AG20443 (cell line): ENCODE results near the gene HPCAL1.

Experiments used
- DNase-seq: peaks from one replicate; pipeline ENCODE4 v3.0.0; 2012; ENCODE audit warnings: low spot score, mixed read lengths

Gene HPCAL1

GRCh38 chr2:10426726-10427617 is 124.3 kb downstream of the HPCAL1 start:
- DNase-seq: no peak

GRCh38 chr2:10427618-10427949 is 124.9 kb downstream of the HPCAL1 start:
- no peak for DNase-seq

GRCh38 chr2:10428355-10428754 is 125.7 kb downstream of the HPCAL1 start:
- no peak for DNase-seq

DNA sequence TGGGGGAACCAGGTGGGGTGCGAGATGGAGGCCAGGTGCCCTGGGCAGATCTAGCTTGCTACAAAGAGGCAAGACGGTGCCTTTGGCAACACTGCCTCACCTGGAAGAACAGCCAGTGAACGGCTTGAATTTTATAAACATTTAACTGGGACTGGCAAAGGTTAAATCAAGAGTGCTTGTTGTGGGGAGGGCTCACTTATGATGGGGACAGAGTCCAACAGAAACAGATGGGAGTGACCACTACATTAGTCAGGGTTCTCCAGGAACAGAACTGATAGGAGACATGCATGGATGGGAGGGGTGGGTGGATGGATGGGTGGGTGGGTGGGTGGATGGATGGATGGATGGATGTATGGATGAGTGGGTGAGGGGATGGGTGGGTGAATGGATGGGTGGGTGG is 126.2 kb downstream of the HPCAL1 start:
- DNase-seq: no peak

GRCh38 chr2:10430886-10431622 is 128.3 kb downstream of the HPCAL1 start:
- no peak for DNase-seq

DNA sequence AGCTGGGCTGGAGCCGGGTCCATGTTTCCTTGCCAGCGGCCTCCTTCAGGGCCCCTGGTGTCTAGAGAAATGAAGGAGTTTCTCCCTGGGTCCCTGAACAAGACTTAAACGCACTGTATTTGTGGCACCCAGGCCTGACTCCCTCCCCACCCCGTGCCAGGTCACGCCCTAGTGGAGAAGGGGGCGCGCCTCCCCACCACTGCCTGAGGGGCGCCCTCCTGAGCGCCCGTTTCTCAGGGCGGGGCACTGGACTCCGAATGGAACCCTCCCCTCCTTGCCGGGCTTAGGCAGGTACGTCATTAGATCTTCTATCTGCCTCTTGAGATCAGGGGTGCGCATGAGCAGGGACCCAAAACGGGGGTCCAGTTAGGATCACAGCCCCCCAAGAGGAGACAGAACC is 129.1 kb downstream of the HPCAL1 start:
- no peak for DNase-seq

GRCh38 chr2:10432311-10433181 is 129.8 kb downstream of the HPCAL1 start:
- DNase-seq: no peak

DNA sequence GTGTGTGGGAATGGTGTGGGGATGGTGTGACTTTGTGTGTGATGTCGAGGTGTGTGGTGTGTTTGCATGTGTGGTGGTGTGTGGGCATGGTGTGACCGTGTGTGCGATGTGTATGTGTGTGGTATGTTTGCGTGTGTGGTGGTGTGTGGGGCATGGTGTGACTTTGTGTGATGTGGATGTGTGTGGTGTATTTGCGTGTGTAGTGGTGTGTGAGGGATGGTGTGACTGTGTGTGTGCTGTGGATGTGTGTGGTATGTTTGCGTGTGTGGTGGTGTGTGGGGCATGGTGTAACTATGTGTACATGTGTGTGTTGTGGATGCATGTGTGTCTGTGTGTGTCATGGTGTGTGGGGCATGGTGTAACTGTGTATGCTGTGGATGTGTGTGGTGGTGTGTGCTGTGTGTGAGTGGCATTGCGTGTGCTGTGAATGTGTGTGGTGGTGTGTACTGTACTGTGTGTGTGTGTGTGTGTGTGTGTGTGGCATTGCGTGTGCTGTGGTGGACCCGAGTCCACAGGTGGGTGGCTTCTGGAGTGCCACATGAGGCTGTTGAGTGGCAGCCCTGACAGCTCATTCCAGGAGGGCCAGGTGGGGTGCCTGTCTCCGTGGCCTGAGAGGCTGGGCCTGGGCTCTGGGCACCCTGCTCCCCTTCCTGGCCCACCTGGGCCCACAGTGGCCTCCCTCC is 130.7 kb downstream of the HPCAL1 start:
- no peak for DNase-seq

DNA sequence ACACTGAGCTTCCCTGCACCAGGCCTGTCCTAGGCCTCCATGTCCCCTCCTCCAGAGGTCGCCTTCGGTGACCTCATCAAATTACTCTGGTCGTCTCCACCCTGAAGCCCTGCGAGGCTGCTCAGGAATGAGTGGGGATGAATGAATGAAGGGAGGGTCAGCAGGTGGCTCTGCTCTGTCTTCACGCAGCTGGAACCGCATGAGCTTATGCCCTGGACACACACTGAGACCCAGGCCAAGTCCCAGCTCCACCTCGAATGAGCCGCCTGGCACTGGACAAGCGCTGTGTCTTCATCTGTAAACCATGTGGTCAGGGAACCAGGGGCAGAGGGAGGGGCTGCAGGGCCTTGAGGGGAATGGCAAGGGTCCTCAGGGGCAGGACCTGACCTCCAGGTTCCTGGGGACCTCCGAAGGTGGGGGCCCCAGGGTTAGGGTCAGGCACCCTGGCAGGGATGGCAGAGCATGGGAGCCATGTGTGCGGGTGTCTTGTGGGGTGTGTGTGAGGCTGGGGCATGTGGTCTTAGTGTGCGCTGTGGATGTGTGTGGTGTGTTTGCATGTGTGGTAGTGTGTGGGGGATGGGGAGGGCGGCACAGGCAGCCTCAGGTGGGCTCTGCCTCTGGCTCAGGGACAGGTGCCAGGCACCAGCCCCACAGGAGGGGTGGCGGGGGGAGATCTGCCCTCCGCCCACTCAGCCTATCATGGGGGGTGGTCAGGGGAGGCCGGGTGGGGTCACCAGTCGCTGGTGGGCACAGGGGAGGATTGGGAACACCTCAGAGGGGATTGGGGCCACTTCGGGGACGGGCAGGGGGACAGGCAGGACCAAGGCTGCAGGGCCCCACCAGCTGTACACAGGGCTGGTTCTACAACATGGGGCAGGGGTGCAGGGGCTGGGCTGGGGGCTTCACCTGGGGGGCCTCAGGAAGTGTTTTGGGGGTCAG is 131.5 kb downstream of the HPCAL1 start:
- no peak for DNase-seq

DNA sequence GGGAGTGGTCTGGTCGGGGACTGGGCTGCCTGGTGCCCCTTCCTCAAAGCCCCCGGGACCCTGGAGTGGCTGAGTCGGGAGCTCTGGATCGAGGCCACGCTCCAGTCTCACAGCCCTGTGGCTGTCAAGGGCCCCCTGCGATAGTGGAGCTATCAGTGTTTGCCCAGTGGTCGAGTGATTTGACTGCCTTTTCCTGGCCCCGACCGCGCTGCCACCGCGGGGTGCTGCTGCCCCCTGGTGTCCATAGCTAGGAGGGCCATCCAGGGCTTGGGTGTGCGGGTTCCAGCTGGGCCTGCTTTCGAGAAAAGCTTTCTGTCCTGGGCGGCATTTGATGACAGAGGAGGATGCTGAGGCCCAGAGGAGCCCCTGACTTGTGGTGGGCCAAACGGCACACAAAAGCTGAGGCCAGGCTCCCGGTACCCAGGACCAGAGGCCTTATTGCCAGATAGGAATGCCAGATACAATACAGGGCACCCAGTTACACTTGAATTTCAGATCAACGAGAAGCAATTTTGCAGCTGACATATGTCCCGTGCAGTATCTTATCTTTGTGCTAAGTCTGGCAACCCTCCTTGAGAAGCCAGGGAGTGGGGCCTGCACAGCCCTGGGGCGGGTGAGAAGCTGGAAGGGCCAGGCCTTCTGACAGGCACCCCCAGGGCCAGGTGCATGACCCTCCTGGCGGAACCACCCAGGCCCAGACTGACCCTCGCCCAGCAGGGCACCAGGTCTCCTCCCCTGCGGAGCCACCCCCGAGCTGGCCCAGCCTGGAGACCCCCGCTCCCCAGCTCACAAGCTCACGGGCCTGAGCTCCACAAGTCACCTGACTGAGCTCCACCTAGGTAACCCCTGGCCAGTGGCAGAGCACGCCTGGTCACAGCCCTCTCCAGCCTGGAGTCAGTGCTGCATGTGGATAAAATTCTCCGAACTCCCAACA is 132.4 kb downstream of the HPCAL1 start:
- DNase-seq: peak; percentile 92

DNA sequence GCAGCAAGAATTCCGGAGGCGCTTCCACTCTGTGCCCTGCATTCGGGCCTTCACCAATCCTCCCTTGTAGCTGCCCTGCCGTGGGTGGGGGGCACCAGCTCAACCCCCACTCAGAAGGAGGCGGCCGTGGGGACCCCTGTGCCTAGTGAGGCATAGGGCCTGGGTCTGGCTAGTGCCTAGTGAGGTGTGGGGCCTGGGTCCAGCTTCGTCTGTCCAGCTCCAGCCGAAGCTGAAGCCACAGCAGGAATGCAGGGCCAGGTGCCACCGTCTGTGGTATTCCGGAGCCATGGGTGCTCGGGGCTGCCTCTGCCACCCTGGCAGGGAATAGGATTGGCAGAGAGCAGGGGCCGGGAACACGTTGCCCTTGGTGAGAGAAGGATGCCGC is 133.1 kb downstream of the HPCAL1 start:
- no peak for DNase-seq

DNA sequence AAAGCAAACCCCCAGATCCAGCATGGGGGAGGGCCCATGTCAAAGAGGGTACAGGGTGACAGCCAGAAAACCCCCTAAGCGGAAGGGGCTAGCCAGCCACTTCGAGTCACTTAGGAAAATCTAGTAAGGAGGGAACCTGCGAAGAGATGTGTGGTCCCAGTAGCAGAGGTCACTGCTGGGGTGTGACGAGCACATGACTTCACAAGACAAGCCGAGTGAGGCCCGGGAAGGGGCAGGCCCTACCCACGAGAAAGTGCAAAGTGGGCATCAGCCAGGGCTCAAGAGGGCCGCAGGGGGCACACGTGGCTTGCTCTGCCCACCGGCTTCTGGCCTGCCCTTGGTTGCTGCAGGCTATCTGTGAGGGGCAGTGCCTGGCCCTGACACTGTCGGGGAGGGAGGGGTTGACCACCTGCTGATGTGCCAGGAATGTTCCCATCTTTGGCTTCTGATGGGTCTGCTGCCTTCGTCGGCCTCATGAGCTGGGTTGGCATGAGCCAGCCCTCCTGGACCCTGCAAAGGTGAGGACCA is 133.9 kb downstream of the HPCAL1 start:
- DNase-seq: no peak

- DNase-seq: no peak
These were observed 135.1 kb downstream of the HPCAL1 start for GRCh38 chr2:10437806-10438205.

DNA sequence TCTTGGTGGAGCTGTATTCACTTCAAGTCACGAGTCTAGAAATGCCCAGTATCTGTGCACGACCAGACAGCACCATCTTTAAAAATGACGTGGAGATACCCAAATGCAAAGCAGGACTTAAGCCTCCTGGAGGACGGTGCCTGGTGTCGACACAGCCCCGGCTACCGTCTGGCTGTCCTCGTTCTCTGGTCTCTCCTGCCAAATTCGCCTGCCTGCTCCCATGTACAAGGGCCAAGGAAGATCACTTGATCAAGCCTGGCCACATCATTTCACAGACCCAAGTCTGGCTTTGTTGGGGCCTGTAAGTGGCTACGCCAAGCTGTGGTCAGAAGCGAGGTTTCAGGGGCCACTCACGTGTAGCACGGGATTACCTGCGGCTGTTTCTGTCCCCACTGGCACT is 136.0 kb downstream of the HPCAL1 start:
- no peak for DNase-seq

GRCh38 chr2:10439185-10439879 is 136.6 kb downstream of the HPCAL1 start:
- no peak for DNase-seq

- no peak for DNase-seq
These were observed 137.3 kb downstream of the HPCAL1 start for GRCh38 chr2:10439971-10440370.

DNA sequence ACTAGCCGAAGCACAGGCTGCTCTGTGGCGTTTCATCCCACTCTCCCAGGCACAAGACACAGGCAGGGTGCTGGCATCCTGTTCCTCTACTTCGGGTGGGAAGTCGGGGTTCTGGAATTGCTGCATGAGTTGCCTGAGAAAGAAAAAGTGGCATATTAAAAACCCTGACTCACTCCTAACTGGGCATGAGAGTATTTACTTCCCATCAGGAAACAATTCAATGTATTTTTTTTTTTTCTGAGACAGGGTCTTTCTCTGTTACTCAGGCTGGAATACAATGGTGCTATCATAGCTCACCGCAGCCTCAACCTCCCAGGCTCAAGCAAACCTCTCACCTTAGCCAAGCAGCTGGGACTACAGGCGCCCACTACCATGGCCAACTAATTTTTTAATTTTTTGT is 138.0 kb downstream of the HPCAL1 start:
- no peak for DNase-seq

- no peak for DNase-seq
These were observed 139.2 kb downstream of the HPCAL1 start for GRCh38 chr2:10441948-10442347.
